Spleen (tissue), 11 donors: ENCODE data around the gene RABGEF1. TPM values are rescaled to one million over a fixed set of nuclear protein-coding genes. Genes with fewer than 3 reads are reported as not detected.

Source experiments
- DNase-seq: peaks from one replicate; pipeline ENCODE4 v3.0.0-alpha.2; 2020
- H3K27ac ChIP-seq, 8 donors: fragments of 200-600 bp; sonication (generic) in 7 of 8; 1 replicate in 4 of 8; 2 replicates in 4 of 8; pipeline versions ENCODE4 v1.5.0 to v1.8.0; 2016 to 2021; ENCODE audit warnings: inconsistent platforms in 4 of 8, mild to moderate bottlenecking in 4 of 8, moderate library complexity in 1 of 8
- H3K27me3 ChIP-seq, 7 donors: fragments of 200-600 bp; sonication (generic) in 6 of 7; replicated peaks in 1 of 7; 1 replicate in 4 of 7; 2 replicates in 3 of 7; pipeline versions ENCODE4 v1.5.0 to v1.8.0; 2016 to 2021; ENCODE audit warnings: inconsistent platforms in 3 of 7, mild to moderate bottlenecking in 1 of 7
- H3K36me3 ChIP-seq, 6 donors: fragments of 200-600 bp; sonication (generic) in 5 of 6; 1 replicate in 4 of 6; 2 replicates in 2 of 6; pipeline versions ENCODE4 v1.5.0 to v1.8.0; 2016 to 2021; ENCODE audit warnings: inconsistent platforms in 2 of 6
- H3K4me1 ChIP-seq, 6 donors: fragments of 200-600 bp; sonication (generic) in 5 of 6; 1 replicate in 3 of 6; 2 replicates in 3 of 6; pipeline versions ENCODE4 v1.5.0 to v1.8.0; 2016 to 2021; ENCODE audit warnings: inconsistent platforms in 3 of 6
- H3K4me3 ChIP-seq, 8 donors: fragments of 200-600 bp; sonication (generic) in 7 of 8; 1 replicate in 4 of 8; 2 replicates in 4 of 8; pipeline versions ENCODE4 v1.5.0 to v1.8.0; 2016 to 2021; ENCODE audit warnings: inconsistent platforms in 4 of 8, mild to moderate bottlenecking in 4 of 8, moderate library complexity in 2 of 8
- H3K9me3 ChIP-seq, 8 donors: fragments of 200-600 bp; sonication (generic) in 7 of 8; 1 replicate in 4 of 8; 2 replicates in 4 of 8; pipeline versions ENCODE4 v1.5.0 to v1.8.0; 2016 to 2021; ENCODE audit warnings: inconsistent platforms in 4 of 8
- CTCF ChIP-seq, 11 experiments: fragments of 200-600 bp in 7 of 11; fragments of 450-650 bp in 4 of 11; sonication (generic) in 4 of 11; IDR thresholded peaks in 8 of 11; conservative IDR thresholded peaks in 3 of 11; 1 replicate in 7 of 11; 2 replicates in 4 of 11; pipeline versions ENCODE4 v1.4.0 to v1.8.0; 2016 to 2021; ENCODE audit warnings: antibody characterized with exemption in 11 of 11, inconsistent platforms in 4 of 11, mild to moderate bottlenecking in 1 of 11
- POLR2A ChIP-seq, 3 donors: fragments of 450-650 bp; IDR thresholded peaks; one replicate each; pipeline ENCODE4 v1.5.1; 2017; ENCODE audit warnings: antibody characterized with exemption in 3 of 3, mild to moderate bottlenecking in 1 of 3
- POLR2AphosphoS5 ChIP-seq, 3 donors: sonication (generic); formaldehyde crosslinking; IDR thresholded peaks; one replicate each; pipeline ENCODE4 v1.5.1; 2017; ENCODE audit warnings: antibody characterized with exemption in 3 of 3
- whole genome bisulfite sequencing, 5 donors: extraction: QIAGEN DNeasy Blood & Tissue Kit in 3 of 5; methylation state at CpG; one replicate each; pipeline versions ENCODE4 v1.1.5 to v1.1.7; 2013 to 2018; 5-methylcytosine and 5-hydroxymethylcytosine counted together
- intact Hi-C: fragments of 100-400 bp; cut with DNase I; formaldehyde crosslinking; loops from one replicate; pipeline ENCODE4 v1.15.0; 2023; ENCODE audit warnings: low total_unique reads
- polyA plus RNA-seq, 3 donors: library from polyadenylated mRNA; stranded (reverse); fragments of 200-250 nt; gene quantifications; one replicate each; pipeline ENCODE4 v1.2.1, GENCODE V29; 2013
- total RNA-seq, 7 donors: library from RNA; depleted of rRNA in 3 of 7; stranded (reverse); fragments of >200 nt in 3 of 7; fragmentation: NEBNext Ultra II Directional in 4 of 7; extraction: Animal tissue kit (Norgen Biotek cat#: 25700) in 4 of 7; gene quantifications; one replicate each; pipeline versions ENCODE4 v1.1.0 to v1.2.1, GENCODE V29; 2016 to 2021
- donor health status: healthy with polysubstance abuse.
- donor health status: DM: no; HTN: no; CAD: no; lungs with moderate emphysema.
- donor health status: DM: no; HTN: no; CAD: no.
- donor health status: Bipolar disorder and iron deficiency.
- donor health status: healthy.
- donor health status: DM: no; HTN: no; CAD: no.
- donor health status: DM: yes; HTN: yes; CAD: no.

Gene RABGEF1
- total and polyA plus RNA-seq, 10 donors: 8.3 to 39.6 (median 27.4) TPM

GRCh38 chr7:66847879-66848790 is 107.6 kb downstream of the RABGEF1 start:
- H3K27me3 ChIP-seq: no peaks in the 10 kb centered on the region
- 48 to 66% (median 57%) methylated on average over 9 of the region's 9 CpGs for WGBS, 5 donors
- no peak overlapping the region for H3K4me3 ChIP-seq
- TF ChIP-seq POLR2AphosphoS5 (IDR thresholded peaks at IDR 0.05) (no peak), POLR2A (IDR thresholded peaks at IDR 0.05) (no peak), CTCF (IDR thresholded peaks at IDR 0.05 in 8 of 11, conservative IDR thresholded peaks at IDR 0.05 in 3 of 11) (no peak)
- peaks cover 0 to 2% (median 0%) of the 10 kb centered on the region in 6 donors for H3K36me3 ChIP-seq
- intact Hi-C loops: no loop called here
- peak overlapping the region in 4 of 8 donors; percentile 35 to 66 (median 55) for H3K27ac ChIP-seq
- DNase-seq: no peak
- no peaks in the 10 kb centered on the region for H3K9me3 ChIP-seq
- peaks cover 5 to 41% (median 18%) of the 10 kb centered on the region in 6 donors for H3K4me1 ChIP-seq

GRCh38 chr7:66859339-66859738 is 118.8 kb downstream of the RABGEF1 start:
- intact Hi-C loops: no loop called here

GRCh38 chr7:66859794-66860645 is 119.5 kb downstream of the RABGEF1 start:
- H3K27ac ChIP-seq: no peak overlapping the region
- no peaks in the 10 kb centered on the region for H3K4me1 ChIP-seq
- peaks cover 0 to 83% (median 12%) of the 10 kb centered on the region in 6 donors for H3K36me3 ChIP-seq
- no peaks in the 10 kb centered on the region for H3K9me3 ChIP-seq
- TF ChIP-seq POLR2AphosphoS5 (IDR thresholded peaks at IDR 0.05) (no peak), CTCF (IDR thresholded peaks at IDR 0.05 in 8 of 11, conservative IDR thresholded peaks at IDR 0.05 in 3 of 11) (no peak), POLR2A (IDR thresholded peaks at IDR 0.05) (no peak)
- H3K27me3 ChIP-seq: no peaks in the 10 kb centered on the region
- intact Hi-C loops: no loop called here
- 81 to 90% (median 86%) methylated on average over 10 of the region's 10 CpGs for WGBS, 5 donors
- no peak for DNase-seq
- no peak overlapping the region for H3K4me3 ChIP-seq

More at GRCh38 chr7:66859339-66859738, 118.8 kb downstream of the RABGEF1 start:
- no peaks in the 10 kb centered on the region for H3K4me1 ChIP-seq
- no peaks in the 10 kb centered on the region for H3K27me3 ChIP-seq
- peaks cover 0 to 77% (median 12%) of the 10 kb centered on the region in 6 donors for H3K36me3 ChIP-seq
- H3K9me3 ChIP-seq: no peaks in the 10 kb centered on the region
- no peak overlapping the region for H3K27ac ChIP-seq
- 84 to 97% (median 95%) methylated on average over 1 of the region's 1 CpG for WGBS, 5 donors
- no peak overlapping the region for H3K4me3 ChIP-seq
- TF ChIP-seq POLR2A (IDR thresholded peaks at IDR 0.05) (no peak), POLR2AphosphoS5 (IDR thresholded peaks at IDR 0.05) (no peak), CTCF (IDR thresholded peaks at IDR 0.05 in 8 of 11, conservative IDR thresholded peaks at IDR 0.05 in 3 of 11) (no peak)
- DNase-seq: no peak
